ENCODE measurements around the gene U2AF2.

U2AF2 gene

GRCh38 chr19:55643003-55643886 lies 11.6 kb upstream of the U2AF2 start, which contains the start of gene ZNF581:
ZNF581 (plus strand) TSS chr19:55643649; CDS start chr19:55644572, 923 bp downstream.
- peak; percentile 61 to 67 for DNase-seq (ENCODE audit: low read depth in 2 of 2, low spot score in 1 of 2)

DNA sequence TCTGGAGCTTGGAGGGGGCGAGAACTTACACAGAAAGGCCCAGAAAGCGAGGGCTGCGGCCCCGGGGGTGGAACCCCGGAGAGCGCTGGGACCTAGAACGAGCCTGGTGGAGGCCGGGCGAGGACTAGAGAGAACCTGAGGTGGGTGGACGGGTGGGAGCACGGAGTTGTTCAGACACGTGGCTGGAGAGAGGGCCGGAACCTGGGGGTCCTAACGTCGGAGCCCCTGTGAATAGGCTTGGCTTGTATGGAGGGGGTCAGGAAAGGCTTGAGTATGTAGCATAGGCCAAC lies 11.0 kb upstream of the U2AF2 start:
- no peak for DNase-seq (ENCODE audit: low read depth in 2 of 2, low spot score in 1 of 2)

DNA sequence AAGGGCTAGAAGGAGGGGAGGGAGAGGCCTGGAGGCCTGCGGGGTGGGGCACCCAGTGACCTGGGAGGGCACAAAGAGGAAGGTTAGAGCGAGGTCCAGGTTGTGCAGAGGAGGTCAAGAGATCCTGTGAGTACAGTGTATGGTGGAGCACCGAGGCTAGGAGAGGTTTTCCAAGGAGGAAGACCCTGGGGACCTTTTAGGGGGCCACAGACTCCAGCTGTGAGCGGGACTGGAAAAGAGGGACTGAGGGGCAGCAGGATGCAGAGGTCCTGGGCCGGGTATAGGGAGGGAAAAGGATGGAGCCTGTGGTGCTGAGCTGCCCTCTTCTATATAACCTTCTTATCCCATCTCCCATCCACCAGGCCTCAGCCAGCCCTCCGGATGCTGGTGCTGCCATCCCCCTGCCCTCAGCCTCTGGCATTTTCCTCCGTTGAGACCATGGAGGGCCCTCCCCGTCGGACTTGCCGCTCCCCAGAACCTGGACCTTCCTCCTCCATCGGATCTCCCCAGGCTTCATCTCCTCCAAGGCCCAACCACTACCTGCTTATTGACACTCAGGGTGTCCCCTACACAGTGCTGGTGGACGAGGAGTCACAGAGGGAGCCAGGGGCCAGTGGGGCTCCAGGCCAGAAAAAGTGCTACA lies 10.5 kb upstream of the U2AF2 start:
- DNase-seq (ENCODE audit: low read depth in 2 of 2, low spot score in 1 of 2): no peak

DNA sequence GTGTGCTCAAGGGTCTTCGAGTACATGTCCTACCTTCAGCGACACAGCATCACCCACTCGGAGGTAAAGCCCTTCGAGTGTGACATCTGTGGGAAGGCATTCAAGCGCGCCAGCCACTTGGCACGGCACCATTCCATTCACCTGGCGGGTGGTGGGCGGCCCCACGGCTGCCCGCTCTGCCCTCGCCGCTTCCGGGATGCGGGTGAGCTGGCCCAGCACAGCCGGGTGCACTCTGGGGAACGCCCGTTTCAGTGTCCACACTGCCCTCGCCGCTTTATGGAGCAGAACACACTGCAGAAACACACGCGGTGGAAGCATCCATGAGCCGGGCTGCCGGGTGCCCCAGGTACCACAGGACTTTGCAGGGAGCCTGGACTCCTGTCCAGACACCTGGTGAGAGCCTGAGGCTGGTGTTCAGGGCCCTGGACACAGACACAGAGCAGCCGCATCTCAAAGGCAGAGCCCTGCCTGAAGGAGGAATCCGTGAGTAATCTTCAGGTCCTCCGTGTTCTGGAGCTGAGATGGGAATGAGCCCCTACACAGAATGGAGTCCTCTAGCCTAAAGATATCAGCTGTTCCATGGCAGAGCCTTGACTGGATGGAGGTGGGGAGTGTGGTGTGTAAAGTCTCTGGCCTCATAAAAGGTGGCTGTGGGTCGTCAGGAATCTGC lies 9.9 kb upstream of the U2AF2 start:
- DNase-seq (ENCODE audit: low read depth in 2 of 2, low spot score in 1 of 2): no peak

DNA sequence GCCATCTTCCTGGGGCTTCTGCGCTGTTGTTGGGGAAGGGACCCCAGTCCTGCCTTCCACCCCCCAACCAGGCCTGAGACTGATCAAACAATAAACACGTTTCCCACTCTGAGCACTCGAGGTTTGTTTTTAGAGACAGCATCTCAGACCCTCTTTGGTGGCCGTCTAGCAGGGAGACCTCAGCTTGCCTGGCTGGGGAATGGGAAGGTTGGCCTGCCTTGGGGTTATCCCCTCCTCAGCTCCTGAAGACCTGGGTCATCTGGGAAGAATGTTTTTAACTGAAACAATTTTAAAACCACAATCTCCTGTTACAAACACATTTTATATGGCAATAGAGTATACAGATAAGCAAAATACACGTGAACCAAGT lies 9.3 kb upstream of the U2AF2 start:
- DNase-seq (ENCODE audit: low read depth in 2 of 2, low spot score in 1 of 2): no peak

- no peak for DNase-seq (ENCODE audit: low read depth in 2 of 2, low spot score in 1 of 2)
Measured at GRCh38 chr19:55646889-55647731, 7.7 kb upstream of the U2AF2 start.

- DNase-seq (ENCODE audit: low read depth in 2 of 2, low spot score in 1 of 2): no peak
Measured at GRCh38 chr19:55647732-55648584, 6.9 kb upstream of the U2AF2 start, which contains the start of gene CCDC106. CCDC106 (plus strand) TSS chr19:55648212; CDS start chr19:55649047, 835 bp downstream.

- no peak for DNase-seq (ENCODE audit: low read depth in 2 of 2, low spot score in 1 of 2)
Measured at GRCh38 chr19:55648585-55649267, 6.1 kb upstream of the U2AF2 start.

DNA sequence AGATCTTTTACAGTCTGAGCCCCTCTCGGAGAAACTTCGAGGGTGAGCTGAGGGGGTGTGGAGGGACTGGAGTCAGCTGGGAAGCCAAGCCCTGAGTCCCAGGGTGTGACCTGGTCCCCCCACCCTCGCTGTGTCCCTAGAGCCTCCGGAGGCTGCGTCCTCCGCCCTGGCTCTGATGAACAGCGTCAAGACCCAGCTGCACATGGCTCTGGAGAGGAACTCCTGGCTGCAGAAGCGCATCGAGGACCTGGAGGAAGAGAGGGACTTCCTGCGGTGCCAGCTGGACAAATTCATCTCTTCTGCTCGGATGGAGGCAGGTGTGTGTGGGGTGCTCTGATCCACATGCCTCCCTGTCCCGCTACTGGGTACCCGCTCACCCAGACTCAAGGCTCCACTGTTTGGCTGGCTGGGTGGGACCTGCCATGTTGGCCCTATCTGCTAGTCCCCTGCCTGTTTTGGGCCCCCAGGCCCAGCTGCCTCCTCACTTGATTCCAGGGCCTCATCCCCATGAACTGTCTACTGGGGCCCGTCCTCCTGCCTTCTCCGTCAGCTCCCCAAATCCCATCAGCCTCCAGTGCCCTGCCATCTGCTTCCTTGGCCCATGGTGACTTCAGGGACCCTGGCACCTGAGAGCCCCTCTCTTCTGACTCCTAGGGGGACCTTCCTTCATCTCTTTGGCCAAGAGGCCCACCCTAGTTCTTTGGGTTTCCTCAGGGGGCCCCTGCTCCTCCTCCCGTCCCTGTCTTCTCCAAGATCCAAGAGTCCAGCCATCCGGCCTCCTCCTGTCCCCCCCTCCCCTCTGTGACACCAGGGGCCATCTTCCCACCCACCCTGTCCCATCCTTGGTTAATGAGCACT lies 5.3 kb upstream of the U2AF2 start:
- no peak for DNase-seq (ENCODE audit: low read depth in 2 of 2, low spot score in 1 of 2)

GRCh38 chr19:55650126-55650557 lies 4.7 kb upstream of the U2AF2 start:
- DNase-seq (ENCODE audit: low read depth in 2 of 2, low spot score in 1 of 2): no peak

DNA sequence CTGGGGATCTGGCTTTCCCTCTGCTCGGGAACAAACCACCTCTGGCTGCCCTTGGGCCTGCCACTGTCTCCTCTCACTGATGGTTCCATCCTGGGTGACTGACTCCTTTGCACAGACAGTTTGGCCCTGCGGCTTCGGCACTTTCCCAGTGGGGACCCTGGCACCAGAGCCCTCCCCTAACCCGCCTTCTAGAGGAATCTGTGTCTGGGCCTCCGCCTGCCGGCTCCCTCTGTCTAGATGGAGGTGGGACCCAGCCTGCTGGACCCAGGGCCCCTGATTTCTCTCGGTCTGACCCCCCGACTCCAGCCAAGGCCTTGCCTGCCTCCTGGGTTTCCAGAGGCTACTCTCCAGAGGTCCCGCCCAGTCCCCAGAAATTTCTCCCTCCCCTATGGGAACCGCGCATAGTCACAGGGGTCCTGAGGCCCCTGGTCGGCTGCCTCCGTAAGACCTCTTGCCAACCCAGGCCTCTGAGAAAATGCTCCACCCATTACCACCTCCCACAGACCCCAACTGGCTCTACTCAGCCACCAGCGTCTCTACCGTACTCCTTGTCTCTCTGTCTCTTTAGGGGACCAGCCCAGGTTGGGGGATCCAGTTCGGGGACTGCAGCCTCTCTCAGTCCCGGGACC lies 4.1 kb upstream of the U2AF2 start:
- no peak for DNase-seq (ENCODE audit: low read depth in 2 of 2, low spot score in 1 of 2)

- DNase-seq (ENCODE audit: low read depth in 2 of 2, low spot score in 1 of 2): no peak
Measured at GRCh38 chr19:55651236-55651635, 3.6 kb upstream of the U2AF2 start.

GRCh38 chr19:55652311-55653128 lies 2.3 kb upstream of the U2AF2 start:
- DNase-seq (ENCODE audit: low read depth in 2 of 2, low spot score in 1 of 2): no peak

DNA sequence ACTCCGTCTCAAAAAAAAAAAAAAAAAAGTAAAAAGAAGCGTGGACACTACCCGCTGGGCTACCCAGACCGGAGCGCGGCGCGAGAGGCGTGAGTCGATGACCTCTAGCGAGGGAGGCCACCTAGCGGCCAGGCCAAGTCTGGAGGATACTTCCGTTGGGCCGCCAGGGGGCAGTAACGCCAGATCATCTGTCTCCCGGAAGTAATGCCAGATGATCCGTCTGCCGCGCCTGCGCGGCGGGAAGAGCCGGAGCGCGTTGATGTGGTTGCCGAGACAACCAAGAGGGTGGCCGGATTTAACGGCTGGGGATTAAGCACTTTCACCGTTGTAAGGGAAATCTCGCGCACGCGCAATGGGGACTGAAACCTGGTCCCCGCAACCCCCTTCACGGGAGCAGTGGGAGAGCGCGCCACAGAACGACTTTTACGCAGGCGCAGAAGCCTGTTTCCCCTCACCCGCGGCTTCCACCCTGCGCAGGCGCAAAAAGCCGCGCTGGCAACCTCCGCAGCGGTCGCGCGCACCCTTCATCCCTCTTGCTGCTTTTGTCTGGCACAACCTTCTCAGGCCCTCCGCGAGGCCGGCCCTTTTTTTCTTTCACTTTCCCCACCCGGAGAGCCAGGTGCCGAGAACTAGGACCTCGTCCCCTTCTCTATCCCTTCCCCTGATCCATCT lies 1.0 kb upstream of the U2AF2 start:
- DNase-seq (ENCODE audit: low read depth in 2 of 2, low spot score in 1 of 2): peak; percentile 98 to 99

DNA sequence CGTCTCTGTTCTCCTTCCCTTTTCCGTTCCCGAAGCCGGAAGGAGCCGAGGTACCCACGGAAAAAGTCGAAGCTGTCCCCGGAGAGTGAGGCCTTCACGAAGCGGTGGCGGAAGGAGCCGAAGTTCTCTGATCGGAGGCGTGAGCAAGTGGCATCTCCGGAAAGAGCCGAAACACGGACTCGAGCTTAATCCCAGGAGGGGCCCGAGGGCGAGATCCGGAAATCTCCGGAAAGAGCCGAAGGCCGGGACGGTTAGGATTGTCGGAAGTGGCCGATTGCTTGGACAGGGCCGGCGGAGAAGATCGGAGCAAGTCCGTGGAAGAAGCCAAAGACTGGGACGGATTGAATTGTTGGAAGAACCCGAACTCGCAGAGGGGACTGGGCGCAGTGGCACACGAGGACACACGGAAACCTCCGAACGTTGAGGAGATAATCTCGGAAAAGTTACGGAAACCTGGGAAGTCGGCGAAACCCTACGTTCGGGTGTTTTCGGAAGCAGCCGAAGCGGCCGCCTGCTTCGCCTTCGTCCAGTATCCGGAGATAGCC lies 440 bp upstream of the U2AF2 start:
- DNase-seq (ENCODE audit: low read depth in 2 of 2, low spot score in 1 of 2): peak; percentile 94 to 98

- no peak for DNase-seq (ENCODE audit: low read depth in 2 of 2, low spot score in 1 of 2)
Measured at GRCh38 chr19:55655648-55656040, 809 bp downstream of the U2AF2 start.

GRCh38 chr19:55656552-55656951 lies 1.7 kb downstream of the U2AF2 start:
- DNase-seq (ENCODE audit: low read depth in 2 of 2, low spot score in 1 of 2): no peak

All from stimulated activated CD8-positive, alpha-beta memory T cell treated with anti-CD3 and anti-CD28 coated beads, Interleukin-4, amount 100 ng/mL, for 4 hours (primary cell).